Natural killer cell (primary cell): Measurements from ENCODE around the gene STUM. TPM values are rescaled to one million over a fixed set of nuclear protein-coding genes. Genes with fewer than 3 reads are reported as not detected.
"Not testable (repeated sequence)": the region's sequence is repeated elsewhere in the genome, so short reads cannot be mapped to it uniquely, and the experiment has no call there.

ENCODE experiments used
- ATAC-seq, 3 donors: fragments of 150-1000 bp in 2 of 3; fragments of 200-7000 bp in 1 of 3; cut with Tn5 transposase; 1 replicate in 1 of 3; 2 replicates in 2 of 3; pipeline ENCODE4 v1.10.0; 2021; ENCODE audit warnings: mild to moderate bottlenecking in 2 of 3, moderate library complexity in 2 of 3
- DNase-seq, 2 donors: peaks; one replicate each; pipeline versions ENCODE4 v3.0.0 to v3.0.0-alpha.2; 2013 to 2021; ENCODE audit warnings: mixed read lengths in 1 of 2
- H3K27ac ChIP-seq: one replicate; pipeline ENCODE4 v1.5.1; 2013; ENCODE audit warnings: mild to moderate bottlenecking, low read length
- H3K27me3 ChIP-seq: one replicate; pipeline ENCODE4 v1.6.1; 2013; ENCODE audit warnings: low read length; ENCODE audit not compliant: control insufficient read depth, insufficient read depth
- H3K36me3 ChIP-seq: one replicate; pipeline ENCODE4 v1.6.1; 2013; ENCODE audit warnings: low read length; ENCODE audit not compliant: control insufficient read depth, insufficient read depth
- H3K4me1 ChIP-seq: one replicate; pipeline ENCODE4 v1.6.1; 2013; ENCODE audit warnings: low read length; ENCODE audit not compliant: control insufficient read depth, insufficient read depth
- H3K4me3 ChIP-seq: one replicate; pipeline ENCODE4 v1.5.1; 2013; ENCODE audit warnings: low read length
- H3K9me3 ChIP-seq: one replicate; pipeline ENCODE4 v1.6.1; 2013; ENCODE audit warnings: low read length; ENCODE audit not compliant: control insufficient read depth, insufficient read depth
- H3K27ac Mint-ChIP-seq, 2 donors: one replicate each; pipeline ENCODE4 v1.8.0; 2022; ENCODE audit warnings: mild to moderate bottlenecking in 2 of 2, mixed read lengths in 2 of 2, moderate library complexity in 1 of 2
- H3K27me3 Mint-ChIP-seq, 2 donors: one replicate each; pipeline ENCODE4 v1.8.0; 2022; ENCODE audit warnings: low read depth in 2 of 2, mixed read lengths in 2 of 2
- H3K36me3 Mint-ChIP-seq: one replicate; pipeline ENCODE4 v1.8.0; 2022; ENCODE audit warnings: mixed read lengths
- H3K4me1 Mint-ChIP-seq, 2 donors: one replicate each; pipeline ENCODE4 v1.8.0; 2022; ENCODE audit warnings: mixed read lengths in 2 of 2
- H3K4me3 Mint-ChIP-seq: one replicate; pipeline ENCODE4 v1.8.0; 2022; ENCODE audit warnings: mild to moderate bottlenecking, moderate library complexity, mixed read lengths
- H3K9me3 Mint-ChIP-seq, 2 donors: one replicate each; pipeline ENCODE4 v1.8.0; 2022; ENCODE audit warnings: mixed read lengths in 2 of 2
- WGBS: methylation state at CpG from one replicate; pipeline ENCODE4 v1.1.7; 2013; ENCODE audit warnings: missing lambda C conversion rate; ENCODE audit not compliant: insufficient coverage; 5-methylcytosine and 5-hydroxymethylcytosine counted together
- intact Hi-C: fragments of 100-400 bp; cut with micrococcal nuclease; formaldehyde crosslinking; loops from one replicate; pipeline ENCODE4 v1.14.2; 2022
- total RNA-seq, 4 donors: library from RNA; stranded (reverse); fragments of 120-200 nt in 1 of 4; gene quantifications; one replicate each; pipeline versions ENCODE4 v1.2.3 to v1.2.4, GENCODE V29; 2013 to 2022
- TF ChIP-seq, protein P1 (sequence below): fragments of 200-600 bp; IDR thresholded peaks from one replicate; pipeline ENCODE4 v1.8.0; 2022; ENCODE audit warnings: antibody characterized with exemption

The STUM gene, protein sequence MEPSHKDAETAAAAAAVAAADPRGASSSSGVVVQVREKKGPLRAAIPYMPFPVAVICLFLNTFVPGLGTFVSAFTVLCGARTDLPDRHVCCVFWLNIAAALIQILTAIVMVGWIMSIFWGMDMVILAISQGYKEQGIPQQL
- total RNA-seq, result not detected
- 0.02 TPM for total RNA-seq (2013)

DNA sequence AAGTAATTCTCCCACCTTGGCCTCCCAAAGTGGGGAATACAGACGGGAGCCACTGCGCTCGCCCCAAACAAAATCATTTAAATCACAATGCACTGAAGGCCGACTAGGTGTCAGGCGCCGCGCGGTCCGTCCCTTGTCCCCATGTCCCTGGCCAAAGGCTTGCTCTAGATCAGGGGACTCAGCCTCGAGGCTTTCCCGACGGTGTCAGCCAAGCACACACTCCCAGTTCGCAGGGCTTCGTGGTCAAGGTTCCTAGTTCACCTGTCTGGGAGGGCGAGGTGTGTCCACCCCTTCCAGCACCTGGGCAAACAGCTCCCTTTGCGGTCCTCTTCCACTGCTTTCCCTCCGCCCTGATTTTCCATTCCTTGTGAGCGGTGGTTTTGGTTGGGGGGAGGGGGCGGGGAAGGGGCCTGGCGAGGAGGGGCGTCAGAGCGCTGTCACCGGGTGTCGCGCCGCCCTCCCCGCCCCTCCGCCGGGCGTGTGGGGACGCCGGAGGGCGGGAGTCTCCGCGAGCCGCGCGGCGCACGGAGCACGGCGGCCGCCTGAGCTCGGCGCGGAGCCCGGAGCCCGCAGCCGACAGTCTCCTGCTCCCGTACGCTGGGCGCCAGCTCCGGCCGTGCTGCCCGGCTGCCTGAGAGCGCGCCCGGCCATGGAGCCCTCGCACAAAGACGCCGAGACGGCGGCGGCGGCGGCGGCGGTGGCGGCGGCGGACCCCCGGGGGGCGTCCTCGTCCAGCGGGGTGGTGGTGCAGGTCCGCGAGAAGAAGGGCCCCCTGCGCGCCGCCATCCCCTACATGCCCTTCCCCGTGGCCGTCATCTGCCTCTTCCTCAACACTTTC lies at the start of gene STUM:
Gene STUM, plus strand, starts transcription at position 509 of the 838 bp plus-strand sequence. Its CDS starts 141 bp downstream, at position 650.
- H3K36me3 Mint-ChIP-seq, result no peaks in the 10 kb centered on the region
- TF ChIP-seq, protein P1, sequence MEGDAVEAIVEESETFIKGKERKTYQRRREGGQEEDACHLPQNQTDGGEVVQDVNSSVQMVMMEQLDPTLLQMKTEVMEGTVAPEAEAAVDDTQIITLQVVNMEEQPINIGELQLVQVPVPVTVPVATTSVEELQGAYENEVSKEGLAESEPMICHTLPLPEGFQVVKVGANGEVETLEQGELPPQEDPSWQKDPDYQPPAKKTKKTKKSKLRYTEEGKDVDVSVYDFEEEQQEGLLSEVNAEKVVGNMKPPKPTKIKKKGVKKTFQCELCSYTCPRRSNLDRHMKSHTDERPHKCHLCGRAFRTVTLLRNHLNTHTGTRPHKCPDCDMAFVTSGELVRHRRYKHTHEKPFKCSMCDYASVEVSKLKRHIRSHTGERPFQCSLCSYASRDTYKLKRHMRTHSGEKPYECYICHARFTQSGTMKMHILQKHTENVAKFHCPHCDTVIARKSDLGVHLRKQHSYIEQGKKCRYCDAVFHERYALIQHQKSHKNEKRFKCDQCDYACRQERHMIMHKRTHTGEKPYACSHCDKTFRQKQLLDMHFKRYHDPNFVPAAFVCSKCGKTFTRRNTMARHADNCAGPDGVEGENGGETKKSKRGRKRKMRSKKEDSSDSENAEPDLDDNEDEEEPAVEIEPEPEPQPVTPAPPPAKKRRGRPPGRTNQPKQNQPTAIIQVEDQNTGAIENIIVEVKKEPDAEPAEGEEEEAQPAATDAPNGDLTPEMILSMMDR, result no peak
- DNase-seq, result peak in 1 of 2 donors; percentile 54
- no peaks in the 10 kb centered on the region for H3K9me3 ChIP-seq
- under 1% methylated on average over 80 of the region's 82 CpGs for WGBS
- H3K4me1 ChIP-seq, result peaks cover 25% of the 10 kb centered on the region
- peak within 1 kb of the TSS; percentile 22 for H3K4me3 ChIP-seq
- no peak within 1 kb of the TSS for H3K27ac ChIP-seq
- peaks cover 49 to 58% of the 10 kb centered on the region in 2 donors for H3K27me3 Mint-ChIP-seq
- peaks cover 6 to 17% of the 10 kb centered on the region in 2 donors for H3K4me1 Mint-ChIP-seq
- ATAC-seq, result peak; percentile 55 to 73 (median 60)
- intact Hi-C loops, result loop anchor here (5.0 kb wide), 1 partner anchor 279 kb away; no protein-coding TSS in a partner anchor
- H3K27me3 ChIP-seq, result peaks cover 32% of the 10 kb centered on the region
- no peak within 1 kb of the TSS for H3K27ac Mint-ChIP-seq
- no peaks in the 10 kb centered on the region for H3K9me3 Mint-ChIP-seq
- peak within 1 kb of the TSS; percentile 56 for H3K4me3 Mint-ChIP-seq
- H3K36me3 ChIP-seq, result no peaks in the 10 kb centered on the region

GRCh38 chr1:226499699-226500098 lies 48.9 kb upstream of the STUM start:
- not testable (repeated sequence) for H3K27ac Mint-ChIP-seq, H3K4me3 ChIP-seq
- 89% methylated on average over 3 of the region's 3 CpGs for WGBS

DNA sequence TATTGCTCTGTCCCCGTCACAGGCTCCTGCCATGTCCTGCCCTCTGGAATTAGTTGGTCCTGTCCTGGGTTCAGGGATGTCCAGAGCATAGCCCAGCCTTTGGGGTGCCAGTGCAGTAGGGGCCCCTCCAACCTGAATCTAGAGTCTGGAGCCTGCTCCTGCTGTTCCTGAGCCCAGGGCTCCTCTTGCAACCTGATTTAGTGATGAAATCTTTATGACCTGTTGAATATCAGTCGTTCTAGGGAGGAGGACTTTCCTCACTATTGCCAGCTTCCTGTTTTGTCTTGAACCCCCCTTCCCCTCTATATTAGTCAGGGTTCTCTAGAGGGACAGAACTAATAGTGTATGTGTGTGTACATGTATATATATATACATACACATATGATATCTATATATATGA lies 42.5 kb upstream of the STUM start:
- no peaks in the 10 kb centered on the region for H3K36me3 Mint-ChIP-seq
- Histone ChIP-seq H3K36me3 (no peaks in the 10 kb centered on the region), H3K9me3 (no peaks in the 10 kb centered on the region), H3K27ac (no peak overlapping the region), H3K27me3 (no peaks in the 10 kb centered on the region), H3K4me1 (no peaks in the 10 kb centered on the region), H3K4me3 (no peak overlapping the region)
- H3K4me3 Mint-ChIP-seq, result no peak overlapping the region
- no peaks in the 10 kb centered on the region for H3K4me1 Mint-ChIP-seq
- DNase-seq (no peak), ATAC-seq (no peak)
- TF ChIP-seq, protein P1, result no peak
- no peaks in the 10 kb centered on the region for H3K9me3 Mint-ChIP-seq
- intact Hi-C loops, result no loop called here
- H3K27me3 Mint-ChIP-seq, result peaks cover 24 to 57% of the 10 kb centered on the region in 2 donors
- no peak overlapping the region for H3K27ac Mint-ChIP-seq
- WGBS, result 94% methylated on average over 1 of the region's 2 CpGs

More at GRCh38 chr1:226499699-226500098, 48.9 kb upstream of the STUM start:
- H3K36me3 ChIP-seq, H3K4me3 Mint-ChIP-seq, H3K4me1 ChIP-seq, H3K36me3 Mint-ChIP-seq, intact Hi-C loops, ATAC-seq, H3K9me3 Mint-ChIP-seq, DNase-seq, H3K4me1 Mint-ChIP-seq, H3K9me3 ChIP-seq, H3K27me3 ChIP-seq, H3K27ac ChIP-seq: not testable (repeated sequence)
- peaks cover 20 to 48% of the 10 kb centered on the region in 2 donors for H3K27me3 Mint-ChIP-seq

- Mint-ChIP-seq H3K4me1 (no peaks in the 10 kb centered on the region), H3K27ac (no peak overlapping the region), H3K4me3 (no peak overlapping the region), H3K9me3 (no peaks in the 10 kb centered on the region), H3K36me3 (no peaks in the 10 kb centered on the region), H3K27me3 (peaks cover 24 to 49% of the 10 kb centered on the region in 2 donors)
- H3K4me1 ChIP-seq, result no peaks in the 10 kb centered on the region
- WGBS, result 95% methylated on average over 5 of the region's 5 CpGs
- DNase-seq (no peak), ATAC-seq (no peak)
- intact Hi-C loops, result no loop called here
- H3K27me3 ChIP-seq, result no peaks in the 10 kb centered on the region
- no peaks in the 10 kb centered on the region for H3K36me3 ChIP-seq
- H3K4me3 ChIP-seq, result no peak overlapping the region
- H3K27ac ChIP-seq, result no peak overlapping the region
- H3K9me3 ChIP-seq, result no peaks in the 10 kb centered on the region
- TF ChIP-seq, protein P1, result no peak
Measured at GRCh38 chr1:226506921-226507320, 41.6 kb upstream of the STUM start.
